Liver (tissue), 9 donors: Measurements from ENCODE around the gene SPECC1. TPM values are rescaled to one million over a fixed set of nuclear protein-coding genes. Genes with fewer than 3 reads are reported as not detected.

Source experiments
- DNase-seq: peaks from one replicate; pipeline ENCODE4 v3.0.0-alpha.2; 2017; ENCODE audit warnings: low spot score
- H3K27ac ChIP-seq, 2 donors: one replicate each; pipeline ENCODE4 v1.7.0; 2013; ENCODE audit warnings: inconsistent platforms in 2 of 2, low read length in 2 of 2, control low read depth in 1 of 2, low read depth in 1 of 2, mild to moderate bottlenecking in 1 of 2
- H3K27me3 ChIP-seq, 4 donors: one replicate each; pipeline versions ENCODE4 v1.6.1 to v1.7.0; 2013; ENCODE audit warnings: low read length in 3 of 4, inconsistent platforms in 1 of 4, mild to moderate bottlenecking in 1 of 4, moderate library complexity in 1 of 4; ENCODE audit not compliant: control insufficient read depth in 4 of 4, insufficient read depth in 4 of 4
- H3K36me3 ChIP-seq, 4 donors: one replicate each; pipeline versions ENCODE4 v1.6.1 to v1.7.0; 2013; ENCODE audit warnings: low read length in 3 of 4, mild to moderate bottlenecking in 3 of 4, low read depth in 1 of 4, moderate library complexity in 1 of 4; ENCODE audit not compliant: control insufficient read depth in 4 of 4, insufficient read depth in 3 of 4
- H3K4me1 ChIP-seq, 4 donors: one replicate each; pipeline versions ENCODE4 v1.6.1 to v1.7.0; 2013; ENCODE audit warnings: low read length in 3 of 4, mild to moderate bottlenecking in 3 of 4, moderate library complexity in 1 of 4; ENCODE audit not compliant: control insufficient read depth in 4 of 4, insufficient read depth in 4 of 4
- H3K4me3 ChIP-seq, 3 donors: one replicate each; pipeline versions ENCODE4 v1.6.1 to v1.7.0; 2013; ENCODE audit warnings: low read length in 3 of 3, control low read depth in 1 of 3, low read depth in 1 of 3, mild to moderate bottlenecking in 1 of 3
- H3K9ac ChIP-seq, 2 donors: one replicate each; pipeline ENCODE4 v1.7.0; 2013; ENCODE audit warnings: low read length in 2 of 2, mild to moderate bottlenecking in 2 of 2, moderate library complexity in 2 of 2, control low read depth in 1 of 2, low read depth in 1 of 2
- H3K9me3 ChIP-seq, 4 donors: one replicate each; pipeline versions ENCODE4 v1.6.1 to v1.7.0; 2013; ENCODE audit warnings: low read length in 3 of 4; ENCODE audit not compliant: control insufficient read depth in 4 of 4
- CTCF ChIP-seq: fragments of 150-350 bp; IDR thresholded peaks from 2 replicates; pipeline ENCODE4 v1.5.1; 2017; ENCODE audit warnings: improper control_type of control experiment, low read depth, low read length; ENCODE audit not compliant: missing input control
- EGR1 ChIP-seq, 2 donors: IDR thresholded peaks; 2 replicates each; pipeline ENCODE4 v1.6.1; 2016 to 2018; ENCODE audit warnings: antibody characterized with exemption in 2 of 2, low read depth in 2 of 2
- FOXA1 ChIP-seq: IDR thresholded peaks from 2 replicates; pipeline ENCODE4 v1.6.1; 2016; ENCODE audit warnings: antibody characterized with exemption
- FOXA2 ChIP-seq: IDR thresholded peaks from 2 replicates; pipeline ENCODE4 v1.6.1; 2016; ENCODE audit warnings: antibody characterized with exemption
- GABPA ChIP-seq, 2 donors: IDR thresholded peaks in 1 of 2; conservative IDR thresholded peaks in 1 of 2; 2 replicates each; pipeline ENCODE4 v1.6.1; 2016; ENCODE audit warnings: antibody characterized with exemption in 2 of 2, mild to moderate bottlenecking in 1 of 2, moderate library complexity in 1 of 2
- HNF4A ChIP-seq, 2 donors: conservative IDR thresholded peaks; 2 replicates each; pipeline ENCODE4 v1.6.1; 2016; ENCODE audit warnings: antibody characterized with exemption in 2 of 2, mild to moderate bottlenecking in 2 of 2
- HNF4G ChIP-seq: IDR thresholded peaks from 2 replicates; pipeline ENCODE4 v1.6.1; 2016; ENCODE audit warnings: antibody characterized with exemption
- JUND ChIP-seq, 2 donors: IDR thresholded peaks; 2 replicates each; pipeline ENCODE4 v1.6.1; 2016; ENCODE audit warnings: antibody characterized with exemption in 2 of 2
- NR2F2 ChIP-seq: IDR thresholded peaks from 2 replicates; pipeline ENCODE4 v1.6.1; 2016; ENCODE audit warnings: antibody characterized with exemption
- REST ChIP-seq: IDR thresholded peaks from 2 replicates; pipeline ENCODE4 v1.6.1; 2016; ENCODE audit warnings: antibody characterized with exemption, mild to moderate bottlenecking
- RXRA ChIP-seq, 2 donors: IDR thresholded peaks; 2 replicates each; pipeline ENCODE4 v1.6.1; 2017 to 2018; ENCODE audit warnings: antibody characterized with exemption in 2 of 2, mild to moderate bottlenecking in 1 of 2
- TAF1 ChIP-seq: conservative IDR thresholded peaks from 2 replicates; pipeline ENCODE4 v1.6.1; 2016; ENCODE audit warnings: antibody characterized with exemption, mild to moderate bottlenecking
- YY1 ChIP-seq: IDR thresholded peaks from 2 replicates; pipeline ENCODE4 v1.6.1; 2016; ENCODE audit warnings: antibody characterized with exemption, mild to moderate bottlenecking
- WGBS: extraction: QIAGEN DNeasy Blood & Tissue Kit; methylation state at CpG from one replicate; pipeline ENCODE4 v1.1.7; 2013; 5-methylcytosine and 5-hydroxymethylcytosine counted together
- polyA plus RNA-seq, 2 donors: library from polyadenylated mRNA; stranded (reverse) in 1 of 2; unstranded in 1 of 2; fragments of 200-250 nt in 1 of 2; fragments of >200 nt in 1 of 2; fragmentation: Nextera tagmentation in 1 of 2; extraction: Ambion mirVana in 1 of 2; gene quantifications; one replicate each; pipeline versions ENCODE4 v1.2.1 to v1.2.3, GENCODE V29; 2013 to 2015
- total RNA-seq, 2 donors: library from RNA; depleted of rRNA; stranded (reverse); fragments of >200 nt; gene quantifications; one replicate each; pipeline ENCODE4 v1.2.3, GENCODE V29; 2014
- TF ChIP-seq, protein P1 (sequence below): IDR thresholded peaks from 2 replicates; pipeline ENCODE4 v1.6.1; 2016; ENCODE audit warnings: antibody characterized with exemption
- TF ChIP-seq, protein P2 (sequence below): IDR thresholded peaks from 2 replicates; pipeline ENCODE4 v1.6.1; 2016; ENCODE audit warnings: antibody characterized with exemption
- TF ChIP-seq, protein P3 (sequence below): IDR thresholded peaks from 2 replicates; pipeline ENCODE4 v1.6.1; 2016; ENCODE audit warnings: antibody characterized with exemption
- donor health status: healthy.
- donor health status: healthy.
- donor health status: healthy.
- donor health status: healthy.
- donor health status: healthy.

The SPECC1 gene
- total and polyA plus RNA-seq, 4 donors: 0.36 to 70.3 (median 1.8) TPM

GRCh38 chr17:20200865-20201458 lies 191.8 kb downstream of the SPECC1 start:
- peaks cover 0 to 4% (median 0%) of the 10 kb centered on the region in 4 donors for H3K27me3 ChIP-seq
- no peak overlapping the region for H3K9ac ChIP-seq
- H3K4me1 ChIP-seq: no peaks in the 10 kb centered on the region
- no peaks in the 10 kb centered on the region for H3K36me3 ChIP-seq
- no peaks in the 10 kb centered on the region for H3K9me3 ChIP-seq
- H3K27ac ChIP-seq: no peak overlapping the region
- TF ChIP-seq RXRA (IDR thresholded peaks at IDR 0.05): no peak
- TF ChIP-seq, protein P1, sequence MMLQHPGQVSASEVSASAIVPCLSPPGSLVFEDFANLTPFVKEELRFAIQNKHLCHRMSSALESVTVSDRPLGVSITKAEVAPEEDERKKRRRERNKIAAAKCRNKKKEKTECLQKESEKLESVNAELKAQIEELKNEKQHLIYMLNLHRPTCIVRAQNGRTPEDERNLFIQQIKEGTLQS: no peak
- no peak for TF ChIP-seq REST
- TF ChIP-seq FOXA2: no peak
- TF ChIP-seq, protein P2, sequence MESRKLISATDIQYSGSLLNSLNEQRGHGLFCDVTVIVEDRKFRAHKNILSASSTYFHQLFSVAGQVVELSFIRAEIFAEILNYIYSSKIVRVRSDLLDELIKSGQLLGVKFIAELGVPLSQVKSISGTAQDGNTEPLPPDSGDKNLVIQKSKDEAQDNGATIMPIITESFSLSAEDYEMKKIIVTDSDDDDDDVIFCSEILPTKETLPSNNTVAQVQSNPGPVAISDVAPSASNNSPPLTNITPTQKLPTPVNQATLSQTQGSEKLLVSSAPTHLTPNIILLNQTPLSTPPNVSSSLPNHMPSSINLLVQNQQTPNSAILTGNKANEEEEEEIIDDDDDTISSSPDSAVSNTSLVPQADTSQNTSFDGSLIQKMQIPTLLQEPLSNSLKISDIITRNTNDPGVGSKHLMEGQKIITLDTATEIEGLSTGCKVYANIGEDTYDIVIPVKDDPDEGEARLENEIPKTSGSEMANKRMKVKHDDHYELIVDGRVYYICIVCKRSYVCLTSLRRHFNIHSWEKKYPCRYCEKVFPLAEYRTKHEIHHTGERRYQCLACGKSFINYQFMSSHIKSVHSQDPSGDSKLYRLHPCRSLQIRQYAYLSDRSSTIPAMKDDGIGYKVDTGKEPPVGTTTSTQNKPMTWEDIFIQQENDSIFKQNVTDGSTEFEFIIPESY: no peak
- no peak for TF ChIP-seq YY1
- no peak for TF ChIP-seq TAF1
- no peak for TF ChIP-seq CTCF
- no peak for TF ChIP-seq JUND (IDR thresholded peaks at IDR 0.05)
- no peak for TF ChIP-seq NR2F2
- no peak for TF ChIP-seq EGR1 (IDR thresholded peaks at IDR 0.05; ENCODE audit: low read depth in 2 of 2)
- no peak for TF ChIP-seq HNF4A (conservative IDR thresholded peaks at IDR 0.05)
- no peak for TF ChIP-seq FOXA1
- TF ChIP-seq, protein P3, sequence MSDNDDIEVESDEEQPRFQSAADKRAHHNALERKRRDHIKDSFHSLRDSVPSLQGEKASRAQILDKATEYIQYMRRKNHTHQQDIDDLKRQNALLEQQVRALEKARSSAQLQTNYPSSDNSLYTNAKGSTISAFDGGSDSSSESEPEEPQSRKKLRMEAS: no peak
- TF ChIP-seq HNF4G: no peak
- no peak for TF ChIP-seq GABPA (IDR thresholded peaks at IDR 0.05 in 1 of 2, conservative IDR thresholded peaks at IDR 0.05 in 1 of 2)
- 90% methylated on average over 10 of the region's 10 CpGs for WGBS
- no peak overlapping the region for H3K4me3 ChIP-seq
- DNase-seq: no peak
